ENCODE results near the gene SUMF2.
"Not testable (repeated sequence)": the region's sequence is repeated elsewhere in the genome, so short reads cannot be mapped to it uniquely, and the experiment has no call there.

DNA sequence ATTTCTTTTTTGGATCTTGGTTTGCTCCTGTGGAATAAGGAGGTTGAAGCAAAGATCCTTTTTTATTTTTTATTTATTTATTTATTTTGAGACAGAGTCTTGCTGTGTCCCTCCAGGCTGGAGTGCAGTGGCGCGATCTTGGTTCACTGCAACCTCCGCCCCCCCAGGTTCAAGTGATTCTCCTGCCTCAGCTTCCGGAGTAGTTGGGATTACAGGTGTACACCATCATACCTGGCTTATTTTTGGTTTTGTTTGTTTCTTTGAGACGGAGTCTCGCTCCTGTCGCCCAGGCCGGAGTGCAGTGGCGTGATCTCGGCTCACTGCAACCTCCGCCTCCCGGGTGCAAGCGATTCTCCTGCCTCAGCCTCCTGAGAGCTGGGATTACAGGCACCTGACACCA, 2.3 kb downstream of the SUMF2 start:
- TF ChIP-seq POLR2A (IDR thresholded peaks at IDR 0.05): not testable (repeated sequence)
- TF ChIP-seq, protein P1, sequence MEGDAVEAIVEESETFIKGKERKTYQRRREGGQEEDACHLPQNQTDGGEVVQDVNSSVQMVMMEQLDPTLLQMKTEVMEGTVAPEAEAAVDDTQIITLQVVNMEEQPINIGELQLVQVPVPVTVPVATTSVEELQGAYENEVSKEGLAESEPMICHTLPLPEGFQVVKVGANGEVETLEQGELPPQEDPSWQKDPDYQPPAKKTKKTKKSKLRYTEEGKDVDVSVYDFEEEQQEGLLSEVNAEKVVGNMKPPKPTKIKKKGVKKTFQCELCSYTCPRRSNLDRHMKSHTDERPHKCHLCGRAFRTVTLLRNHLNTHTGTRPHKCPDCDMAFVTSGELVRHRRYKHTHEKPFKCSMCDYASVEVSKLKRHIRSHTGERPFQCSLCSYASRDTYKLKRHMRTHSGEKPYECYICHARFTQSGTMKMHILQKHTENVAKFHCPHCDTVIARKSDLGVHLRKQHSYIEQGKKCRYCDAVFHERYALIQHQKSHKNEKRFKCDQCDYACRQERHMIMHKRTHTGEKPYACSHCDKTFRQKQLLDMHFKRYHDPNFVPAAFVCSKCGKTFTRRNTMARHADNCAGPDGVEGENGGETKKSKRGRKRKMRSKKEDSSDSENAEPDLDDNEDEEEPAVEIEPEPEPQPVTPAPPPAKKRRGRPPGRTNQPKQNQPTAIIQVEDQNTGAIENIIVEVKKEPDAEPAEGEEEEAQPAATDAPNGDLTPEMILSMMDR (IDR thresholded peaks at IDR 0.05): not testable (repeated sequence)

All from thyroid gland (tissue), 4 donors.